Adipose tissue (tissue), 3 donors: ENCODE measurements around the gene RNPS1. TPM values are rescaled to one million over a fixed set of nuclear protein-coding genes. Genes with fewer than 3 reads are reported as not detected.

Experiments
- H3K27ac ChIP-seq: one replicate; pipeline ENCODE4 v1.5.1; 2013; ENCODE audit warnings: low read depth, low read length
- WGBS, 3 donors: extraction: QIAGEN DNeasy Blood & Tissue Kit; methylation state at CpG; one replicate each; pipeline ENCODE4 v1.1.7; 2013; 5-methylcytosine and 5-hydroxymethylcytosine counted together
- polyA plus RNA-seq, 3 donors: library from polyadenylated mRNA; stranded (reverse); fragments of 200-250 nt; gene quantifications; one replicate each; pipeline ENCODE4 v1.2.3, GENCODE V29; 2013
- donor health status: healthy with polysubstance abuse.
- donor health status: Bipolar disorder and iron deficiency.
- donor health status: healthy.

Gene RNPS1
- polyA plus RNA-seq, 3 donors, result 69.8 to 138 (median 102) TPM

- 87 to 91% (median 90%) methylated on average over 29 of the region's 29 CpGs for WGBS, 3 donors
Measured at GRCh38 chr16:2231016-2231931, 36.7 kb downstream of the RNPS1 start.

DNA sequence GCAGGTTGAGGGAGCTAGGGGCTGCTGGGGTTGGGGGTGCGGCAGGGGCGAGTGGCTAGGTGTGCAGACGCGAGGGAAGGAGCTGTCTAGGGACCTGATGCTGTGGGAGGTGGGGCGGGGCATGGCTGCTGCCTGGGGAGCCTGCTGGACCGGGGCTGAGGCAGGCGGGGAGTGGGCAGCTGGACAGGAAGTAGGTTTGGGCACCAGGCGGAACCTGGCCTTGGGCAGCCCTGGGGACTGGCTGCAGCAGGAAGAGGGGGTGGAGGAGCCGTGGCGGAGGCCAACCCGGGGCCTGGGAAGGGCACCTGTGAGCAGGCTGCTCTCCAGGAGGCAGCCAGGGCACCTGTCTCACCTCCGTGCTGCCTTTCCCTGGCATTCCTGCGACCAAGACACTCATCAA lies 37.5 kb downstream of the RNPS1 start:
- H3K27ac ChIP-seq, result no peak overlapping the region
- WGBS, 3 donors, result 57 to 87% (median 77%) methylated on average over 13 of the region's 13 CpGs

More at GRCh38 chr16:2231016-2231931, 36.7 kb downstream of the RNPS1 start:
- no peak overlapping the region for H3K27ac ChIP-seq

DNA sequence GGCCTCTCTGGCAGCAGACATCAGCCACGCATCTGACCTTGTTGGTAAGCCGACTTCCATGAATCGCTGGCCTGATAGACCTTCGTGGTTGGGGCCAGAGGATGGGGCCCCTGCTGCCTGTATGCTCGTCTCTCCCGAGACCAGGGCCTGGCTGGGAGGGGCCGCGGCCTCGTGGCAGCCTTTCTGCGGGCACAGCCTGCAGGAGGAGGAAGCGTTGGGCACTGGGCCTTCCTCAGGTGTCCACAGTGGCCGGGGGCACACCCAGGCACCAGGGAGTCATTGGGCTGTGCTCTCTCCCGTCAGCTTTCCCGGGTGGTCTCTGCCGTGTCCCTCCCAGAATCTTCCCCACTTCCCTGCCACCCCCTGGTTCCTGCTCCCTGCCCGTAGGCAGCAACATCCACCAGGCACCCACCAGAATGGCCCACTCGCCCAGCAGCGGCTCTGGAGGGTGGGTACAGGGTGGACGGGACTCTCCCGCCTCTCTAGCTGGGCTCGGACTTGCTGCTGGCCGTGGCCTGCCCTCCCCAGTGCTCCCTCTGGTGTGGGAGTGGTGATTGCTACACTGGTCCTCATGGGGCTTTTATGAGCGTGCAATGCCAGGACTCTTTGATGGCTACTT lies 38.2 kb downstream of the RNPS1 start:
- WGBS, 3 donors, result 83 to 88% (median 84%) methylated on average over 22 to 23 of the region's 23 CpGs

GRCh38 chr16:2229091-2229490 lies 38.8 kb downstream of the RNPS1 start:
- 80 to 89% (median 82%) methylated on average over 12 of the region's 12 CpGs for WGBS, 3 donors

More for the DNA sequence above, 38.2 kb downstream of the RNPS1 start:
- H3K27ac ChIP-seq, result no peak overlapping the region

DNA sequence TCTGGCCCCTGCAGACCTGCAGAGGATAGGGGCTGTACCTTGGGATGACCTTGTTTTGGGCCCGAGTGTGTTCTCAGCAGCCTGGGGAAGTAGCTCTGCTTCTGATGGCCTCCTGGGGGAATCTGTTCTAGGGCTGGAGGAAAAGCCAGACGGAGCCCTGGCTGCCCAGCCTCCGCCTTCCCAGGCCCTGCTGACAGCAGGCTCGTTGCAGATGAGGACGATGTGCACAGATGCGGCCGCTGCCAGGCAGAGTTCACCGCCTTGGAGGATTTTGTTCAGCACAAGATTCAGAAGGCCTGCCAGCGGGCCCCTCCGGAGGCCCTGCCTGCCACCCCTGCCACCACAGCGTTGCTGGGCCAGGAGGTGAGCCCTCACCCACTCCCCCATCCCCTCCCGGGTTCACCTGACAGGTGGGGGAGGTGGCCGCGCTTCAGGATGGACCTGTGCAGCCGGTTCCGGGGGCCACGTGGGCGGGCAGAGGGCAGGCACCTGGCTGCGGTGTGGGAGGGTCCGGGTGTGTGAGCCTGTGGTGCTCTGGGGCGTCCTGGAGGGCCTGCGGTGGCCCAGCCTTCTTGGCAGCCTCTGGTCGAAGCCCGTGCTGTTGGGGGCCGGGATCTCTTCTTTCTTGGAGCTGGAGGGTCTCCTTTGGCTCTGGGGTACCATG lies 39.6 kb downstream of the RNPS1 start:
- H3K27ac ChIP-seq, result no peak overlapping the region
- 89 to 90% (median 90%) methylated on average over 25 of the region's 25 CpGs for WGBS, 3 donors

More at GRCh38 chr16:2229091-2229490, 38.8 kb downstream of the RNPS1 start:
- H3K27ac ChIP-seq, result no peak overlapping the region

DNA sequence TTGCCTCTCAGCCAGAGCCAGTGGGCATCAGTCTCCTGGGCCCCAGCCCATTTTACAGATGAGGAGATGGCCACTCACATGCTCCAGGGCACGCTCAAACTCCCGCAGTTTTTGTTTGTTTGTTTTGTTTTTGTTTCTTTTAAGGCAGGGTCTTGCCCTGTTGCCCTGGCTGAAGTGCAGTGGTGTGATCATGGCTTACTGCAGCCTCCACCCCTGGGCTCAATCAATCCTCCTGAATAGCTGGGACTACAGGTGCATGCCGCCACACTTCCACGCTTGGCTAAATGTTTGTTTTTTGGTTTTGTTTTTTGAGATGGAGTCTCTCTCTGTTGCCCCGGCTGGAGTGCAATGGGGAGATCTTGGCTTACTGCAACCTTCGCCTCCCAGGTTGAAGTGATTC lies 41.0 kb downstream of the RNPS1 start:
- 88 to 94% (median 89%) methylated on average over 6 of the region's 6 CpGs for WGBS, 3 donors
- H3K27ac ChIP-seq, result no peak overlapping the region

- H3K27ac ChIP-seq, result no peak overlapping the region
- 38 to 77% (median 69%) methylated on average over 9 of the region's 9 CpGs for WGBS, 3 donors
Measured at GRCh38 chr16:2226245-2226793, 41.6 kb downstream of the RNPS1 start.

DNA sequence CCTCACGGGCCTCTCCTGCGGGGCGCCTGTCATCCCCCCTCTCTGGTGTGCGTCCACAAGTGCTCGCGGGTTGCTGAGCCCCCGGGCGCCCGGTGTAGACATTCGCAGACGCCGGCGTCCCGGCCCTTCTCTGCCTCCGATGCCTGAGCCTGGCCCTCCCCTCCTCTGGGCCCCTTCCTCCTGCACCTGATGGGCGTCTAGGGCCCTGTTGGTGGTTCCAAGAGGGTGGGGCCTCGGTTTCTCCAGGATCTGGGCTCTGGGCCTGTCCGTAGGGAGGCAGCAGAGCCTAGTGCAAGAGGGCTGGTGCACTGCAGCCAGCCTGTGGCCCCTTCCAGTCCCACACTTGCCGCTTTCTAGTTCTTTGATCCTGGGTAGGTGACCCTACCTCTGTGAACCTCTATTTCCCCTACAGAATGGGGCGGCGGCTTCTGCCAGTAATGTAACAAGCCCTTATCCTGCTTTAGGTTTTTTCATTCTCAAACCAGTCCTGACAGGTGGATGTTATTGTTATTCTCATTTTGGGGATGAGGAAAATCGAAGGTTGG lies 43.9 kb downstream of the RNPS1 start:
- no peak overlapping the region for H3K27ac ChIP-seq
- 2 to 5% (median 5%) methylated on average over 20 to 22 of the region's 22 CpGs for WGBS, 3 donors

DNA sequence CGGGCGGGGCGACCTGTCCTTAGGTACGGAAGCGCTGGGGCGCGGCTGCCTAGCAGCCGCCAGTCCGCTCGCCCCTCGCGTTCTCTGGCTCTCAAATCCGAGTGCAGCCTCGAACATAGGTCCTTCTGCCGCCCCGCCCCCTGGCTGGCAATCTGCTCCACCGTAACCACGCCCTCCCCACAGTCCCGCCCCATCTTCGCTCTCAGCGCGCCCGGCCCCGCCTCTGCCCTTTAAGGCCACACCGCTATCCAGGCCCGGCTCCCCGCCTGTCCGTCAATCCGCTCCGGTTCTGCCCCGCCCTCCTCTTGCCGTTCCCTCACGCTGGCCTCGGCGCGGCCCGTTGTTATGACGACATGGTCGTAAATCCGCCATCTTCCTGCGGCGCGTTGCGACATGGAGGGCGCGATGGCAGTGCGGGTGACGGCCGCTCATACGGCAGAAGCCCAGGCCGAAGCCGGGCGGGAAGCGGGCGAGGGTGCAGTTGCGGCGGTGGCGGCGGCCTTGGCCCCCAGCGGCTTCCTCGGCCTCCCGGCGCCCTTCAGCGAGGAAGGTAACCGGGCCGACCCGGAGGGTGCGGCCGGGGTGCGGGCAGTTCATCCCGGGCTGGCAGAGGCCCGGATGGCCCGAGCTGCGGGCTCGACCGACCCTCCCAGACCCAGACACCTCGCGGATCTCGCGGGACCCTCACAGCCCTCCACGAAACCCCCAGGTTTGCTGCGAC lies 44.5 kb downstream of the RNPS1 start, which contains the start of gene E4F1:
Gene E4F1 (plus strand): TSS at position 371 of the 721 bp plus-strand sequence. CDS start 23 bp downstream, at position 394.
- 0% methylated on average over 74 to 82 of the region's 82 CpGs for WGBS, 3 donors
- H3K27ac ChIP-seq, result no peak within 1 kb of the TSS

DNA sequence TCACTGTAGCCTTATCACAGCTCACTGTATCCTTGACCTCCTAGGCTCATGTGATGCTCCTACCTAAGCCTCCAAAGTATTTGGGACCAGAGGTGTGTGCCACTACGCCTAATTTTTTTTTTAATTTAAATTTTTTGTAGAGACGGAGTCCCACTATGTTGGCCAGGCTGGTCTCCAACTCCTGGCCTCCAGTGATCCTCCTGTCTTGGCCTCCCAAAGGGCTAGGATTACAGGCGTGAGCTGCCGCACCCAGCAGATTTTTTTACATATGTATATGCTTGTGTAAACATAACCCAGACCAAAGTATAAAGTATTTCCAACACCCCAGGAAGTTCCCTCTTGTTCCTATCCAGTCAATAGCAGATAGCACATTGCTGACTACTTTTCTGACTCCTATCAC lies 51.6 kb downstream of the RNPS1 start:
- no peak overlapping the region for H3K27ac ChIP-seq
- 91 to 98% (median 96%) methylated on average over 4 of the region's 4 CpGs for WGBS, 3 donors

- WGBS, 3 donors, result 0 to 1% (median 0%) methylated on average over 18 to 47 of the region's 48 CpGs
- peak within 1 kb of the TSS; percentile 13 for H3K27ac ChIP-seq
Measured at GRCh38 chr16:2214719-2214968, 53.3 kb downstream of the RNPS1 start, which contains the start of gene PGP. Gene PGP, minus strand, starts transcription at chr16:2214840. Its CDS starts 63 bp downstream, at chr16:2214777.

DNA sequence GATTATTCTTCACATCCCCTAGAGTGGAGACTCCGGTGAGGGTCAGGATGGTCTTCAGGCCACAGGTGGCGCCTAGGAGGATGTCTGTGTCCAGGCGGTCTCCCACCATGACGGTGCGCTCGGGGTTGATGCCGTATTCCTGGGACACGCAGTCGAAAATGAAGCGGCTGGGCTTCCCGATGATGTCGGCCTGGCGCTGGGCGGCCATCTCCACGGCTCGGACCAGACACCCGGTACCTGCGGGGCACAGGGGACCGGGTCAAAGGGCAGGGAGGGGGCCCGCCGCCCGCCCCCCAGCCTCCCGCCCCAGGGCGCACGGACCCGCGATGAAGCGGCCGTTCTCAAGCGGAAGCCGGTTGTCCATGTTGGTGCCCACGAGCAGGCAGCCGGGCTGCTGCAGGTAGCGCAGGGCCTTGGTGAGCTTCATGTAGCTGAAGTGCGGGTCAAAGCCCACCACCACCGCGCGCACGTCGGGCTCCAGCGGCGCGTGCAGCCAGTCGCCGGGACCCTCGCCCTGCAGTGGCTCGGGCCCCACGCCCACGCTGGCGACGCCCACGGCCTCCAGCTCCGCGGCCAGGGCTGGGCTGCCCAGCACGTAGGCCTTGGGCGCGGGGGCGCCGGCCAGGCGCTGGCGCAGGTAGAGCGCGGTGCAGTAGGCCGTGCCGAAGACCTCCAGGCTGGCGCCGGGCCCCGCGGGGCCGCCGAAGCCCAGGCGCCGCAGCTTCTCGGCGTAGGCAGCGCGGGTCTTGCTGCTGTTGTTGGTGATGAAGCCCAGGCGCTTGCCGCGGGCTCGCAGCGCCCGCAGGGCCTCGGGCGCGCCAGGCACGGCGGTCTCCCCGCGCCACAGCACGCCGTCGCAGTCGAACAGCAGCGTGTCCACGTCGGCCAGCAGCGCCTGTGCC lies 53.9 kb downstream of the RNPS1 start:
- H3K27ac ChIP-seq, result no peak overlapping the region
- WGBS, 3 donors, result 0 to 1% (median 1%) methylated on average over 82 to 98 of the region's 98 CpGs

DNA sequence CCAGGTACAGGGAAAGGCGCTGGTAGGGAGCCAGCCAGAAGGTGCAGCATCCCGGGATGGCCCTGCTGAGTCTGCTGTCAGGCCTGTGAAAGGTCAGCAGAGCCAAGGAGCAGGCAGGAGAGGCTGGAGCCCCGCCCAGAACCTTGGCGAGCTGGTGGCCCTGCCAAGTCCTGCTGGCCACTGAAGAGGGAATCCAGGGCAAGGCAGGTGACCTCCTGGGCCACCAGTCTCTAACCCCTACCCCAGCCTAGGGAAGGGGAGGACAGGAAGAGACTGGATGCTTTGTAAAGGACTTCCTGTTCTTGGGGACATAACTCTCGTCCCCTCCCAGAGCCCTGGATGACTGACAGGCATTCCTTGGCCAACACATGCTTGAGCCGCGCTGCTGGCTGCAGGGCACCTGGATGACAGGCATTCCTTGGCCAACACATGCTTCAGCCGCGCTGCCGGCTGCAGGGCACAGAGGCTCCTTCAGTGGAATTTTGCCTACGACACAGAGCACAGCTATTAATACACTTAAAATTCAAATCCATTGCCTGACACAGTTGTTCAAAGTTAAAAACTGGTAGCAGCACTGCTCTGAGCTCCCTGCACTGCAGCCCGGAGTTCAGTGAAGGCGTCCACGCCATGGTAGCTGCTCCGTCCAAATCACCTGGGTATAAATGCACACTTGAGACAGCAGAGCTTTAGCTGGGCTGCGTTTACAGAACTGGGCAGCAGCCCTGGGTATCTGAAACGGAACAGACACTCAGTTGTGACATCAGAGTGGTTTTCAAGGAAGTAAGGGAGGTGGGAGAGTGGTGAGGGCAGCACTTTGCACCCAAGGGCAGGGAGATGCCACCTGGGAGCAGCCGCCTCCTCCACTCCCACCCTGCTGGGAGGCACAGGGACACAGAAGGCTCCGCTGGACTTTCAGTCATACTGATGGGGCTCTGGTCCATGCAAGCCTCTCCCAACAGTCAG lies 55.3 kb downstream of the RNPS1 start:
- 36 to 66% (median 62%) methylated on average over 18 to 19 of the region's 19 CpGs for WGBS, 3 donors
- H3K27ac ChIP-seq, result no peak overlapping the region

DNA sequence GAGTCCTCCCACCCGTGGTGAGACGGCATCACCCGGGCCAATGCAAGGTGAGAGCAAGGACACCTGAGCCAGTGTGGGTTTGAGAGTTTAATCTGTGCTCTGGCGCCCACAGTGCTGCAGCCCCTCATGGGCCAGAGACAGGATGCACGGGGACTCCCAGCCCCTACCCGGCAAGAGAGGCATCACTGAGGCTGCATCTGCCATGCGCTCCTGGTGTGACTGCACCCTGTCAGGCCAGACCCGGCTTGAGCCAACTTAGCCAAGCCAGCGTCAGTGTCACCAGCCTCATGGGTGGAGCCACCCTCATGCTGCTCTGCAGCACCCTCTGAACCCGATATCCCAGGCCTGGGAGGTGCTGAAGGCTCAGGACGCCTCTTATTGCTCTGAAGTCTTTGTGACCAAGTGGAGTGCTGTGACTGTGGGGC lies 56.0 kb downstream of the RNPS1 start:
- WGBS, 3 donors, result 67 to 88% (median 82%) methylated on average over 11 of the region's 11 CpGs

DNA sequence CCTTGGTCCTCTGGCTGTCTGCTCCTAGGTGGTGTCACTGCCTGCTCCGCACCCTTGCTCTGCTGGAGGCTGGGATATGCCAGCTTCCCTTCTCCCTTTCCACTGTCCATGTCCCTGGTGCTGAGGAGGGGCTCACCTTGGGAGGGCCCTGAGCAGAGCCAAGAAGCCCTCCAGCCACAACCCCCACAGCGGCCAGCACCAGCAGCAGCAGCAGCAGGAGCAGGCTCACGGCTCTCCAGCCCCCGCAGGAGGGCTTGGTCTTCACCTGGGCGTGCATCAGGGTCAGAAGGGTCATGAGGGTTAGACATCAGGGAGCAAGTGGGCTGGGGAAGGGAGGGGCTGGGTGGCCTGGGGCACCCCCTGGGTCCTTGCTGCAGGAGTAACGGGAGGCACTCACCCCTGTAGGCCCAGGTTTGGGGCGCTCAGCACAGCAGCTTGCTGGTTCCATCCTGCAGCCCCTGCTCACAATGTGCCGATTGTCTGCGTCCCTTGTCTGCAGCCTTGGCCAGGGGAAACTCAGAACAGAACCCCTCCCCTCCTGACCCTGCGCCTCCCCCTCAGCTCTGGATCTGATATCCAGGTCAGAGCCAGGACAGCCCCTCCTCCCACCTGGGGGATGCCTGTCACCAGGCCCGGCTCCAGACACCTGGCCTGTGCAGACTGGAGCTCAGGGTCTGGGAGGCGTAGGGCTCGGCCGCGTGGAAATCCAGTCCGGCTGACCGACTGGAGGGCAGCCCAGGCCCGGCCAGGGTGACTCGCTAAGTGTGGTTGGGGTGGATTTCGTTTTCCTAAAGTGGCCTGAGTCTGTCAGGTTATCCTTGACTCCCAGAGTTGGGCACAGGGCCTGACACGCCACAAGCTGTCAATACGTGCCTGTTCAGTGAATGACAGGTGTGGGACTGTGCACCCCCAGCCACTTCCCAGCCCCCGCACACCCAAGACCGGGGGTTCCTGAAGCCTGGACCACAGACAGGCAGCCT lies 57.2 kb downstream of the RNPS1 start, which contains the start of gene BRICD5:
Gene BRICD5 (minus strand): TSS at position 478 of the 980 bp plus-strand sequence. CDS start 30 bp downstream, at position 448.
- no peak within 1 kb of the TSS for H3K27ac ChIP-seq
- WGBS, 3 donors, result 73 to 75% (median 74%) methylated on average over 24 of the region's 24 CpGs

More for the DNA sequence above, 56.0 kb downstream of the RNPS1 start:
- H3K27ac ChIP-seq, result no peak overlapping the region
